ENCODE results near the gene PERM1.
"Not testable (repeated sequence)": the region's sequence is repeated elsewhere in the genome, so short reads cannot be mapped to it uniquely, and the experiment has no call there.

Gene PERM1

DNA sequence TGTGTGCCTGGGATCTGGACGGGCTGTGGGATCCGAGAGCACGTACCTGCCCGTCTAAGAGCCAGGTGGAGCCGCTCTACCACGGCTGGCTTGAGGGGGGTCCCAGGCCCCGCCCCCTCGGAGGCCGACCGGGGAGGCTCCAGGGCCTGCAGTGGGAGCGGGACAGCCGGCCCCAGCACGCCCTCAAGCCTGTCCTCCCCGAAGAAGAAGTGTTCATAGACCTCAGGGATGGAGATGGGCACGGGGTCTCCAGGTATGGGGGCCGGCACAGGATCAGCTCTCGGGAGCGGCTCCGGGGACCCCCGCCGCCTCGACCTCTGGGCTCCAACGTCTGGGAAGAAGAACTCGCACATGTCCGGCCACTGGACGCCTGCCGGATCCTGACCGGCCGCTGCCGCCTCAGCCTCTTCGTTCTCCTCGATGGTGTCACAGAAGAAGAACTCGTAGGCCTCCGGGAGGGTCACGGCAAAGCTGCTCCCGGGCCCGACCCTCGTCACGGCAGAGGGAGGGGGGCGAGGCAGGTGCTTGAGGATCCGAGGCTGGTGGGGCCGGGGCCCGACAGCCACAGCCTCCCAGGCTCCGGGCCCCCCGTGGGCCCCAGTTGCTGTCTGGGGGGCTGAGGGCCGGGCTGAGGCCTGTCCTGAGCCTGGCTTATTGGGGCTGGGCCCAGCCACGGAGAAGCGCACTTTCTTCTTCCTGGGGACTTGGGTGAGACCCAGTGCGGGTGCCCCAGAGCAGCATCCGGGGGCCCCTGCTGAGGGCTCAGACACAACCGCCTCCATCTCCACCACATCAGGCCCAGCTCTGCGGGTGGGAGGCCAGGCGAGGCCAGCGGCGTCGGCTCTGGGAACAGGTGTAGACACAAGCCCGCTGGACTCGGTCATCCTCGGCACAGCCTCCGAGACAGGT is 2.8 kb downstream of the PERM1 start:
- no peak for DNase-seq (ENCODE audit: low read depth)

GRCh38 chr1:978069-978834 is 3.6 kb downstream of the PERM1 start:
- DNase-seq (ENCODE audit: low read depth), result no peak

DNA sequence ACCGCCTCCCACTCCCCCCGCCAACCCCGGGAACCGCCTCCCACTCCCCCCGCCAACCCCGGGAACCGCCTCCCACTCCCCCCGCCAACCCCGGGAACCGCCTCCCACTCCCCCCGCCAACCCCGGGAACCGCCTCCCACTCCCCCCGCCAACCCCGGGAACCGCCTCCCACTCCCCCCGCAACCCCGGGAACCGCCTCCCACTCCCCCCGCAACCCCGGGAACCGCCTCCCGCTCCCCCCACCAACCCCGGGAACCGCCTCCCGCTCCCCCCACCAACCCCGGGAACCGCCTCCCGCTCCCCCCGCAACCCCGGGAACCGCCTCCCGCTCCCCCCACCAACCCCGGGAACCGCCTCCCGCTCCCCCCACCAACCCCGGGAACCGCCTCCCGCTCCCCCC is 5.1 kb downstream of the PERM1 start:
- DNase-seq (ENCODE audit: low read depth), result not testable (repeated sequence)

- DNase-seq (ENCODE audit: low read depth), result peak; percentile 60
These were observed 5.8 kb downstream of the PERM1 start for GRCh38 chr1:975896-976683.

- no peak for DNase-seq (ENCODE audit: low read depth)
These were observed 6.5 kb downstream of the PERM1 start for GRCh38 chr1:975365-975764.

DNA sequence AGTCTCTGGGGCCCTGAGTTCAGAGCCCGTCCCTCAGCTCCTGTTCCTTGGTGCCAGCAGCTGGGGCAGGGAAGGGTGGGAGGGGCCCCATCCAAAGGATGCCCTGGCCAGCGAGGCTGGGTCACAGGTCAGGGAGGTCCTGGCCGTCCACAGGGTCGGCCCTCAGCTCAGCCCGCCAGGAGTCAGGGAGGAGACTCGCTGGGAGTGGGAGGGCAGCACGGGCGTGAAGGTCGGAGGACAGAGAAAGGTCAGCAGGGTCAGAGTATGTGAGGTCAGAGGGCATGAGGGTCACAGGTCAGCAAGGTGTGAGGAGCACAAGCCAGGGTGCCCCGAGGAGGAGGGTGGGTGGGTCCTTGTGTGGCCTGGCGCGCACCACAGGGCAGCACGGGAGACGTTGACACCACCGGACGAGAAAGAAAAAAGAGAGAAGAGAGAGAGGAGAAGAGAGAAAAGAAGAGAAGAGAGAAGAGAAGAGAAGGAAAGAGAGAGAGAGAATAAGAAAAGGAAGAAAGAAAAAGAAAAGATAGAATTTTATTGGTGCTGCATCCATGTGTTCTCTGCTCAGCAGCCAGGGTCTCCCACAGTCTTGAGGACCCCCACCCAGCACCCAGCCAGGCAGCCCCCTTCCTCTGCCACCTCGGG is 7.1 kb downstream of the PERM1 start:
- no peak for DNase-seq (ENCODE audit: low read depth)

- no peak for DNase-seq (ENCODE audit: low read depth)
These were observed 7.6 kb downstream of the PERM1 start for GRCh38 chr1:974293-974640.

DNA sequence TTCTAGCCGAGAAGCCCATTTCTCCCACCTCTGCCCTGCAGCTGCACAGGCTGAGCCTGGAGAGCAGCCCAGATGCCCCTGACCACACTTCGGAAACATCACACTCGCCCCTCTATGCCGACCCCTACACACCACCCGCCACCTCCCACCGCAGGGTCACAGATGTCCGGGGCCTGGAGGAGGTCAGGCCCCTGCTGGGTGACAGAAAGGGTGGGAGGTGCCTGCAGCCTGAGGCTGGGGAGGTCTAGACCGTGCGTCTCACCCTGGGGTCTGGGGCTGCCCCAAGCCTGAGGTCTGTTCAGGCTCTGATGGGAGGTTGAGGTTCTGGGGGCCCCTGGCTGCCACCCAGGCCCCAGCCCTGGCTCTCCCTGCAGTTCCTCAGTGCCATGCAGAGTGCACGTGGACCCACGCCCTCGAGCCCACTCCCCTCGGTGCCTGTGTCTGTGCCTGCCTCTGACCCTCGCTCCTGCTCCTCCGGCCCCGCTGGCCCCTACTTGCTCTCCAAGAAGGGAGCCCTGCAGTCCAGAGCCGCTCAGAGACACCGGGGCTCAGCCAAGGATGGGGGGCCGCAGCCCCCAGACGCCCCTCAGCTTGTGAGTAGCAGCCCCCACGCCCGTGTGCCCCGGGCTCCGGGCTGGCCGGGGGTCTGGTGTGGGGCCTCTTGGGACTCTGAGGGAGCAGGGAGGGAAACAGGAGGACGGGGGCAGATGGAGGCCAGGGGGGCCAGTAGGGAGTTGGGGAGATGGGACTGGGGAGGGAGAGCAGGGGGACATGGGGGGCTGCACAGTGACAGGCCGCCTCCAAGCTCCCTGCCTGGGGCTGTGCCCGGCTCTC is 8.2 kb downstream of the PERM1 start:
- no peak for DNase-seq (ENCODE audit: low read depth)

- DNase-seq (ENCODE audit: low read depth), result no peak
These were observed 9.0 kb downstream of the PERM1 start for GRCh38 chr1:972726-973458.

DNA sequence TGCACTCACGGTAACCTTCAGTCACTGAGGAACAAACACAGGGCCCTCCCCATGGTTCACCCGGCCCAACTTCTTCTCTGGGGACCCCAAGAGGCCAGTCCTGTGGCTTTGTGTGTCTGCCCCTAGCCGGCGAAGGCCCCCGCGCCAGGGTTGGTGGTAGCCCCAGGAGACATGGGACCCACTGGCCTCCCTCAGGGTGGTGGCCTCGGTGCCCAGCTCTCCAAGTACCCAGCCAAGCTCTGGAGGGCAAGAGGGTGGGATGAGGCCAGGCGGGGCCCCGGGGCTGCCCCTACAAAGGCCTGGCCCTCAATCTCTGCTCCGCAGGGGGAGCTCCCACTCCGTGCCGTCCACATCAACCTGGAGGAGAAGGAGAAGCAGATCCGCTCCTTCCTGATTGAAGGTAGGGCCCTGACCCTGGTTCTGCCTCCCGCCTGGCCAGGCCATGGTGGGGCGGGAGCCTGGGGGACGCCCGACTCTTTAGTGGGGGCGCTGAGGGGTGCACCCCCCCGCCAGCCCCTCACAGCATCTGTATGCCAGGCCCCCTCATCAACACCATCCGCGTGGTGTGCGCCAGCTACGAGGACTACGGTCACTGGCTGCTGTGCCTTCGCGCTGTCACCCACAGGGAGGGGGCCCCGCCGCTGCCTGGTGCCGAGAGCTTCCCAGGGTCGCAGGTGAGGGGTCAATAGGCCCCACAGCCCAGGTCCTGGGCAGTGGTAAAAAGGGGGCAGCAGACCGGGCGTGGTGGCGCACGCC is 10.0 kb downstream of the PERM1 start:
- no peak for DNase-seq (ENCODE audit: low read depth)

DNA sequence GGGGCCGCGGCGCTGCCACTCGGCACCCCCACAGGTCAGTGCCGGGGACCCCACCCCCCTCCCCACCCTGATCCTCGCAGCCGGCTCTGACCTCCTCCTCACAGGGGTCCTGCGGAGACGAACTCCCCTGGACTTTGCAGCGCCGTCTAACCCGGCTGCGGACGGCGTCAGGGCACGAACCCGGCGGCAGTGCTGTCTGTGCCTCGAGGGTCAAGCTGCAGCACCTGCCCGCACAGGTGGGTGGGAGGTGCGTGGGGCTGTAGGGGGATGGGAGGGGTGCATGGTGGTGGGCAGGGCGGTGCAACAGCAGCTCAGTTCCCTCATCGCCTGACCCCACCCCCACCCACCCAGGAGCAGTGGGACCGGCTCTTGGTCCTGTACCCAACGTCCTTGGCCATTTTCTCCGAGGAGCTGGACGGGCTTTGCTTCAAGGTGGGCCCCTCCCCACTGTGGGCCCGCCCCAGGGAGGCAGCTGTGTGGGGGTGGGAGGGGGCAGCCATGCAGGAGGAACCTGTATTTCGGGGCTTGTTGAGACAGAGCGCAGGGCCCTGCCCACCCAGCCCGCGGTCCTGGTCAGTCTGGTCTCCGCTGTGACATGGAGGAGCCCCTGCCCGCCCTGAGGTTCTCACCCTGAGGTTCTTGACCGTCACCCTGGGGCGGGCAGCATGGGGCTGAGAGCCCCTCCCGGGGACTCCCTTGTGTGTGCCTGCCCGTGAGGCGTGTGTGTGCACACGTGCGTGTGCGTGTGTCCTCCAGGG is 10.7 kb downstream of the PERM1 start:
- no peak for DNase-seq (ENCODE audit: low read depth)

DNA sequence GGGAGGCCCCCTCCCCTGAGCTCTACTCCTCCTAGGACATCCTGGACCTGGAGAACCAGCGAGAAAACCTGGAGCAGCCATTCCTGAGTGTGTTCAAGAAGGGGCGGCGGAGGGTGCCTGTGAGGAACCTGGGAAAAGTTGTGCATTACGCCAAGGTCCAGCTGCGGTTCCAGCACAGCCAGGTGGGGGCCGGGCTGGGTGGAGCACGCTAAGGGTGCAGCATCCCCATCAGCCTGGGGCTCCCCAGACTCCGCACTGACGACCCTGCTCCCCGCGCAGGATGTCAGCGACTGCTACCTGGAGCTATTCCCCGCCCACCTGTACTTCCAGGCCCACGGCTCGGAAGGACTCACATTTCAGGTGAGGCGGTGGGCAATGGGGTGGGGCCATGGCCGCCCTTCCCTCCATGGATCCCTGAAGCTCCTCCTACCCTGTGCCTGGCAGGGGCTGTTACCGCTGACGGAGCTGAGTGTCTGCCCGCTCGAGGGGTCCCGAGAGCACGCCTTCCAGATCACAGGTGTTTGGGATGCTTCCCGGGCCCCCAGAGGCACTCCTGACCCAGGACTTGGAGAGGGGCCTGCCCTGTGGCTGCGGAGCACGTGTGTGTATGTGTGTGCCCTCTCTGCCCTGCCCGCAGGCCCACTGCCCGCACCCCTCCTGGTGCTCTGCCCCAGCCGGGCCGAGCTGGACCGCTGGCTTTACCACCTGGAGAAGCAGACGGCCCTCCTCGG is 11.5 kb downstream of the PERM1 start:
- no peak for DNase-seq (ENCODE audit: low read depth)

DNA sequence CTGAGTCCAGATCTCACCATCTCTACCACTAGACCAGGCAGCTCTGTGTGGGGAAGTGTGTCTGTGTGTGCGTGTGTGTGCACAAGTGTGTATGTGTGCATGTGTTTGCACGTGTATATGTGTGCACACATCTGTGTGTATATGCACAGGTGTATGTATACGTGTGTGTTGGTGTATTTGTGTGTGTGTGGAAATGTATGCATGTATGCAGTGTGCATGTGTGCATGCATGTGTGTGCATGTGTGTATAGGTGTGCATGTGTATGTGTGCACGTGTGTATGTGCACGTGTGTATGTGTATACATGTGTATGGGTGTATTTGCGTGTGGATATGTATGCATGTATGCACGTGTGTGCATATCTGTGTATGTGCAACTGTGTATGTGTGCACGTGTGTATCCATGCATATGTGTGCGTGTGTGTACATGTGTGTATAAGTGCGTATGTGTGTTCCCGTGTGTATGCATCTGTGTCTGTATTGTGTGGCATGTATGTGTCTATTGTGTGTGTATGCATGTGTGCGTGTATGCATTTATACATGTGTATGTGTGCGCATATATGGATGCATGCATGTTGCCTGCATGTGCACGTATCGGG is 12.5 kb downstream of the PERM1 start:
- DNase-seq (ENCODE audit: low read depth), result no peak

GRCh38 chr1:967466-968343 is 14.2 kb downstream of the PERM1 start:
- DNase-seq (ENCODE audit: low read depth), result no peak

DNA sequence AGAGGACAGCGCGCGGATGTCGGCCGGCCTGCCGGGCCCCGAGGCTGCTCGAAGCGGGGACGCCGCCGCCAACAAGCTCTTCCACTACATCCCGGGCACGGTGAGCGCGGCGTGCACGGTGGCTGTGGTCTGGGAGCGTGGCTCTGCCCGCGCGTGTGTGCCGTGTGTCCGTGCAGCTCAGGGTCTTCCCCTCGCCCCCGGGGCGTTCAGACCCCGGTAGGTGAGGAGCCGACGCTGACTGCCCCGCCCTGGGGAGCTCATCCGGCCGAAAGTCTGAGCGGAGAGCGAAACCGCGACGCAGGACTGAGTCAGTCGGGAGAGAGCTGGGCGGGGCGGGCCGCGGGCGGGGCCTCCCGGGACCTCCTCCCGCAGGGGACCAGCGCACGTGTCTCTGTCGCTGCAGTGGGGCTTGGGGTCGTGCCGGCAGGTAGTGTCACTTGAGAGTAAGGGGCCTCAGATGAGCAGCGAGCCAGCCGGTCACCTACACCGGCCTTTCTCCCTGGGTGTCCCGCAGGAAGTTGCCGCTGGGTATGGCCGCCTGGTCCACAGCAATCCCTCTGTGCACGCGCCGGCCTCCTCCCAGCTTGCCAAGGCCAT is 15.1 kb downstream of the PERM1 start:
- peak; percentile 81 for DNase-seq (ENCODE audit: low read depth)

DNA sequence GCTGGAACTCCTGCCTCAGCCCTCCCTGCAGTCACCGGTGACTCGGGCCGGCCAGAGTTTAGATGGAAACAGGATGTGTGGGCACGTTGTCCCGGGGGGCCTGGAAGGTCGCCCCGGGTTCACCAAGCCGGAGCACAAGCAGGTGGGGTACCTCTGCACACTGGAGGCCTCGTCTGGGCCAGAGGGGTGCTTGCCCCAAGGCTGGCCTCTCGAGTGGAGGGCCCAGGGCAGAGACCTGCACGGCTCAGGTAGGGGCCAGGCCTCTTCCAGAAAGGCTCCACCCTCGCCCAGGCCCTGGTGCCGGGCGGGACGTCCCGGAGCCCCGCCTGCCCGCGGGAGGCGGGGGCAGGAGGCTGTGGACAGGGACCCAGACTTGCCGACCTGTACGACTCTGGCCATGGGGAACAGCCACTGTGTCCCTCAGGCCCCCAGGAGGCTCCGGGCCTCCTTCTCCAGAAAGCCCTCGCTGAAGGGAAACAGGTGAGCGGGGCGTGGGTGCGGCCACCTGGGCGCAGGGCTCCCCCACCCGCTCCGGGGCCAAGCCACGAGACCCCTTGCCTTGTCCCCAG is 15.7 kb downstream of the PERM1 start, which contains the start of gene PLEKHN1:
TSS of gene PLEKHN1 (plus strand) at position 348 of the 569 bp plus-strand sequence. CDS start at position 398, 50 bp downstream.
- DNase-seq (ENCODE audit: low read depth), result no peak

Measured in activated T-cell treated with anti-CD3 and anti-CD28 coated beads for 1 hour (primary cell).